Activated CD4-positive, alpha-beta memory T cell treated with anti-CD3 and anti-CD28 coated beads for 36 hours (primary cell): ENCODE results near the gene VPS8. TPM values are rescaled to one million over a fixed set of nuclear protein-coding genes. Genes with fewer than 3 reads are reported as not detected.

Experiments used
- CTCF ChIA-PET: fragments of 350-600 bp; sonication (Branson Sonifier 250); formaldehyde crosslinking; loops from one replicate; lab custom pipeline; 2021; ENCODE audit warnings: antibody characterized with exemption, inconsistent platforms; lab: Charles Lee
- POLR2A ChIA-PET: fragments of 350-600 bp; sonication (Branson Sonifier 250); formaldehyde crosslinking; loops from one replicate; lab custom pipeline; 2021; ENCODE audit warnings: antibody characterized with exemption; lab: Charles Lee
- DNase-seq: peaks from one replicate; pipeline ENCODE4 v3.0.0-alpha.2; 2020
- H3K27ac Mint-ChIP-seq: one replicate; pipeline ENCODE4 v1.8.0; 2021; ENCODE audit warnings: mixed read lengths
- H3K27me3 Mint-ChIP-seq: one replicate; pipeline ENCODE4 v1.8.0; 2021; ENCODE audit warnings: mixed read lengths
- H3K36me3 Mint-ChIP-seq: one replicate; pipeline ENCODE4 v1.8.0; 2021; ENCODE audit warnings: mixed read lengths
- H3K4me1 Mint-ChIP-seq: one replicate; pipeline ENCODE4 v1.8.0; 2021; ENCODE audit warnings: low read depth, mixed read lengths
- H3K4me3 Mint-ChIP-seq: one replicate; pipeline ENCODE4 v1.8.0; 2021; ENCODE audit warnings: mild to moderate bottlenecking, mixed read lengths
- H3K9me3 Mint-ChIP-seq: one replicate; pipeline ENCODE4 v1.8.0; 2021; ENCODE audit warnings: mixed read lengths
- intact Hi-C: fragments of 100-400 bp; cut with micrococcal nuclease; formaldehyde crosslinking; loops from one replicate; pipeline ENCODE4 v1.15.1; 2023
- total RNA-seq, 2 experiments: library from RNA; stranded (reverse); gene quantifications; one replicate each; pipeline ENCODE4 v1.2.3, GENCODE V29; 2021

The VPS8 gene
- total RNA-seq, 2 experiments from 2014 or later: 28.7 to 32.3 TPM

DNA sequence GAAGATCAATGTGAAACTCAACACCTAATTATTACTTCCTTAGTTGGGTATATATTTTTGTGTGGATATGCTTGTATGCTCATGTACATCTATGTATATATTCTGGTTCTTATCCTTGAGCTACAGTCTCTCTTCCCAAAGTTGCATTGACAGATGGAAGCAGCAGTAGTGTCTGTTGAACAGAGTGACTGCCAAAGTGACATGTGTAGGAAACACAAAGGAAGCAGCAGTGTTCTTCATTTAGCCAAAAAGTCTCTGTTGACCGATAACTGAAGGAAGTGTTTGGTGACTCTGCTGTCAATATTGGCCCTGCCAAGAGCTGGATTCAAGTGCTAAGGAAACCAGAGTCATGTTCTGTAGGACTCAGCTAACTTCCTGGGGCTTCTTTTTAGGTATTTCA, 217.1 kb downstream of the VPS8 start:
- H3K36me3 Mint-ChIP-seq: peaks cover 62% of the 10 kb centered on the region
- CTCF ChIA-PET: no interaction called here
- intact Hi-C loops: no loop called here

DNA sequence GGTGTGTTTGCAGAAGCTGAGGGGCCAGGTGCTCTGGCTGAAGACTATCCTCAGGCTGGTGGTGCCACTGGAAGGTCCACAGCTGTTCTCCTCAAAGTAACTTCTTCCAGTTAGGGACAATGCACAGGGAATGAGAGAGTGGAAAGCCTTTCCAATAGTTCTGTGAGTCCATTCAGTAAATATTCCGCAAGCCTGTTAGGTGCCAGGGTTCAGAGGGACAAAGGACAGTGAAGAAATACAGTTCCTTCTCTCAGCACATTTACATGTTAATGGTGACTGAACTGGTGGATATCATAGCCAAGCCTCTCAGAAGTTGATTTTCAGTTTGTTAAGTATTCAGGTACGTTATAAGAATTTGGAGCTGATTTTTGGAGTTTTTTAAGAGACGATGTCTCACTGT, 218.4 kb downstream of the VPS8 start:
- POLR2A ChIA-PET: no interaction called here
- peaks cover 16% of the 10 kb centered on the region for H3K9me3 Mint-ChIP-seq
- H3K27me3 Mint-ChIP-seq: no peaks in the 10 kb centered on the region
- no peak for DNase-seq
- peaks cover 66% of the 10 kb centered on the region for H3K36me3 Mint-ChIP-seq
- H3K27ac Mint-ChIP-seq: no peak overlapping the region
- intact Hi-C loops: no loop called here
- no peak overlapping the region for H3K4me3 Mint-ChIP-seq
- CTCF ChIA-PET: interaction anchor here (0.6 to 1.1 kb wide), 2 partner anchors 128 to 148 kb away, joined by 4 read pairs; no protein-coding TSS in a partner anchor
- H3K4me1 Mint-ChIP-seq: no peaks in the 10 kb centered on the region

More for the DNA sequence above, 217.1 kb downstream of the VPS8 start:
- POLR2A ChIA-PET: no interaction called here
- no peak for DNase-seq
- no peak overlapping the region for H3K27ac Mint-ChIP-seq
- H3K27me3 Mint-ChIP-seq: no peaks in the 10 kb centered on the region
- no peak overlapping the region for H3K4me3 Mint-ChIP-seq
- peaks cover 6% of the 10 kb centered on the region for H3K9me3 Mint-ChIP-seq
- no peaks in the 10 kb centered on the region for H3K4me1 Mint-ChIP-seq

DNA sequence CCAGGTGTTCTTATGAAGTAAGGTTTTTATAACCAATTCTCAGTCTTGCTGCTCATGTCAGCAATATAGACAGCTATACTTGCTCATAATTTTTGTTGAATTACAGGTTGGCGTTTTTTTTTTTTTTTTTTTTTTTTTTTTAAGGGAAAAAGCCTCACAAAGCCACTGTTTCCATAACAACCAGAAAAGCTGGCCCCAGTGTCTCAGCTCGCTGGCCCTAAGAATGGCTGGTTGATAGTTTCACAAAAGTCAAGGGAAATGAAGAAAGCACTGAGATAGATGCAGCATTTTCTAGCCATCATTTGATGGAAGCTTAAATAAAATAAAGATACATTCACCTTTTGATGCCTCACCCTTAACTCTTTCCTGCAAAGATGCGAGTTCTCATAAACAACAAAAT, 219.0 kb downstream of the VPS8 start:
- CTCF ChIA-PET: interaction anchor here (0.6 to 1.1 kb wide), 3 partner anchors 19 to 148 kb away, joined by 3 to 4 read pairs (median 4); no protein-coding TSS in a partner anchor
- POLR2A ChIA-PET: no interaction called here
- no peak overlapping the region for H3K27ac Mint-ChIP-seq
- peaks cover 68% of the 10 kb centered on the region for H3K36me3 Mint-ChIP-seq
- H3K27me3 Mint-ChIP-seq: no peaks in the 10 kb centered on the region
- no peak overlapping the region for H3K4me3 Mint-ChIP-seq
- peaks cover 21% of the 10 kb centered on the region for H3K9me3 Mint-ChIP-seq
- intact Hi-C loops: no loop called here
- H3K4me1 Mint-ChIP-seq: no peaks in the 10 kb centered on the region
- no peak for DNase-seq

DNA sequence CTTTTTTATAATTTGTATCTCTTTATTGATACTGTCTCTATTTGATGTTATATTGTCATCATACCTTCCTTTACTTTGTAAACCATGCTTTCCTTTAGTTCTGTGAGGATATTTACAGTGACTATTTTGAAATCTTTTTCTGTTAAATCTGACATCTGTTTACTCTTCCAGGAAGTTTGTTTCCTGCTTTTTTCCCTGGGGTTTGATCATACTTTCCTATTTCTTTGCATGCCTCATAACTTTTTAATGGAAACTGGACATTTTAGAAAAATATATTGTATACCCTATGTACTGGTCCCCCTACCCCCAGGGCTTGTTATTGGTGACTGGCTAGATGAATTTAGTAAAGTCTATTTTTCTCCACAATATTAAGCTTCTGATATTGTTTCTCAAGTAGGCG, 225.8 kb downstream of the VPS8 start:
- Mint-ChIP-seq H3K4me3 (no peak overlapping the region), H3K9me3 (peaks cover 29% of the 10 kb centered on the region), H3K27ac (no peak overlapping the region), H3K36me3 (peaks cover 51% of the 10 kb centered on the region), H3K27me3 (no peaks in the 10 kb centered on the region), H3K4me1 (no peaks in the 10 kb centered on the region)
- intact Hi-C loops: no loop called here
- POLR2A ChIA-PET: no interaction called here
- no peak for DNase-seq
- CTCF ChIA-PET: no interaction called here

DNA sequence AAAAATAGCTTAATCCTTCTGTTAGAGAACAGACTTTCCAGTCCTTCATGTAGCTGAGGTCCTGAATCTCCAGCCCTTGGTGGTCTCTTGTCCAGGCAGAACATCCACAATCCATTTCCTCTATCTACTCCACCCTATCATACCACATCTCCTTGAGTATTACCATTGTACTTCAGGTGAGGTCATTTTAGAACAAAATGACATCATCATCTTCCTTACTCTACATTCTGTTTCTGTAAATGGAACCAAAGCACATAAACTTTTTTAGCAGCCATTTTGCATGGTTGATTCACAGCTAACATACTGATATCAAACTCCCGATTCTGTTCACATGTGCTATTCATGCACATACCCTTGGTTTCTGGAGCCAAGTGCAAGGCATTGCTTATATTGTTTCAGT, 228.5 kb downstream of the VPS8 start:
- Mint-ChIP-seq H3K9me3 (peaks cover 15% of the 10 kb centered on the region), H3K4me1 (no peaks in the 10 kb centered on the region), H3K27ac (no peak overlapping the region), H3K36me3 (peaks cover 42% of the 10 kb centered on the region), H3K27me3 (no peaks in the 10 kb centered on the region), H3K4me3 (no peak overlapping the region)
- no peak for DNase-seq
- ChIA-PET POLR2A (no interaction called here), CTCF (no interaction called here)
- intact Hi-C loops: no loop called here

DNA sequence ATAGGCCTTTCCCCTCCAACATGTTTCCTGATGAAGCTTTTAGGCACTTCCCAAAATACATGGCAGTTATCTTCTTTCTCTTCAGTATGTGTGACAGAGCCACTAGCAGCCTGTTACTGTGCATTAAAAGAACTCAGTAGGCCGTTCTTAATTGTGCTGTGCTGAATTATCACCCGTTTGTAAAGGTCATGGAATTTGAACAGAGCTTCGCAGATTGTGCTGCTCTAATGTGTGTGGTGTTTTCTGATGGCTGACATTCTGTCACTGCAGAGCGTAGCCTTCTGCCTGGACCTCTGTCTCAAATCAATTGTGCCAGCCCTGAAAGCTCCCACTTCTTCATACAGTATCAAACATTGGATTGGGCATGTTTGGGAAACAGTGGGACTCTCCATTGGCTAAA, 229.6 kb downstream of the VPS8 start:
- no peak overlapping the region for H3K4me3 Mint-ChIP-seq
- no peaks in the 10 kb centered on the region for H3K4me1 Mint-ChIP-seq
- CTCF ChIA-PET: no interaction called here
- H3K9me3 Mint-ChIP-seq: peaks cover 7% of the 10 kb centered on the region
- DNase-seq: no peak
- peaks cover 43% of the 10 kb centered on the region for H3K36me3 Mint-ChIP-seq
- POLR2A ChIA-PET: no interaction called here
- H3K27ac Mint-ChIP-seq: no peak overlapping the region
- intact Hi-C loops: no loop called here
- H3K27me3 Mint-ChIP-seq: no peaks in the 10 kb centered on the region

DNA sequence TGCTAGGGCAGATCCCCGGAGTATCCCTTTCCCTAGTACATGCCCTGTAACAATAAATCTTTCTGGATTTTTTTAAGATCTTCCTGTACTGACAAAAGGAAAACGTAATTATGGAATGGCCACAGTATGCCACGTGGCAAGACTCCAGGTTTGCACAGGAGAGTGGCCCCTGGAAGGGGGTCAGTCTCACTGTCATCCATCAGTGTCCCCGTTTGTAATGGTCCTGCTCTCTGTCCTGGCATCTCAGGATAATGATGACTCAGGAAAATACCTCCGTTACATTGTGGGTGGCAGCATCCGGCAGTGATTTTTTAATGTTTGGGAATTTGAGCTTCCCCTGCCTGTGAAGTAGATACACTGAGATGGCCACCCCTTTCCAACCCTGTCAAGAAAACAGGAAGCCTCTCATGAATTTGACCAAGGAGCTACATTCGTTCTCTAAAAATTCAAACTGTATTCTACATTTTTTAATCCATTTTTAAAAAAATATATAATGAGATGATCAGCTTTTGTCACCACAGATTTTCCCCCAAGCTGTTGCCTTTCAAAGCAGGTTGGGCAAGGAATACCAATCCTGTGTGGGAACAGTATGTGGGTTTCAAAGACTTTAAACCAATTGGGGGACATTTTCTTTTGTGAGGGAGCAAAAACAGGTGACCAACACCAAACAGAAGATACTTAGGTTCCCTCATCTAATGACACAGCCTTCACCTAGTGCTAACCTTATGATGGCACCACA, 230.5 kb downstream of the VPS8 start:
- CTCF ChIA-PET: no interaction called here
- POLR2A ChIA-PET: no interaction called here
- peaks cover 44% of the 10 kb centered on the region for H3K36me3 Mint-ChIP-seq
- H3K27me3 Mint-ChIP-seq: no peaks in the 10 kb centered on the region
- no peaks in the 10 kb centered on the region for H3K4me1 Mint-ChIP-seq
- H3K4me3 Mint-ChIP-seq: no peak overlapping the region
- no peak for DNase-seq
- H3K9me3 Mint-ChIP-seq: peaks cover 1% of the 10 kb centered on the region
- intact Hi-C loops: no loop called here
- no peak overlapping the region for H3K27ac Mint-ChIP-seq

DNA sequence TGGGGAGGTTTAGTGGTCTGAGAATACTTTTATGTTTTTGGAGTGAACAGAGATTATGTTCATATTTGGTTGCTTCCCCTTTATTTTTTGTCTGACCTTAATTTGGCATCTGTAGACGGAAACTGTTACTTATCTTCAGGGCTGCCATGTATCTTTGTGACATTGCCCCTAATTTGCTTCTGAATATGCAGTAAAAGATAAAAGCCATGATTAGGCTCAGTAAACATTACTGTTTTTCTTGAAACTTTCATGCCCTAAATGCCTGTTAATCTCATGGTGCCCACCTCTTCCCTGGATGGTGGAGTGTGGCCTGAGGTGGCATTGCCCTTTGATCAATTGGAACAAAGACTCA, 234.2 kb downstream of the VPS8 start:
- Mint-ChIP-seq H3K4me1 (no peaks in the 10 kb centered on the region), H3K27me3 (no peaks in the 10 kb centered on the region), H3K36me3 (peaks cover 68% of the 10 kb centered on the region), H3K27ac (no peak overlapping the region), H3K9me3 (peaks cover 2% of the 10 kb centered on the region), H3K4me3 (no peak overlapping the region)
- DNase-seq: no peak
- intact Hi-C loops: no loop called here
- POLR2A ChIA-PET: no interaction called here
- CTCF ChIA-PET: no interaction called here

DNA sequence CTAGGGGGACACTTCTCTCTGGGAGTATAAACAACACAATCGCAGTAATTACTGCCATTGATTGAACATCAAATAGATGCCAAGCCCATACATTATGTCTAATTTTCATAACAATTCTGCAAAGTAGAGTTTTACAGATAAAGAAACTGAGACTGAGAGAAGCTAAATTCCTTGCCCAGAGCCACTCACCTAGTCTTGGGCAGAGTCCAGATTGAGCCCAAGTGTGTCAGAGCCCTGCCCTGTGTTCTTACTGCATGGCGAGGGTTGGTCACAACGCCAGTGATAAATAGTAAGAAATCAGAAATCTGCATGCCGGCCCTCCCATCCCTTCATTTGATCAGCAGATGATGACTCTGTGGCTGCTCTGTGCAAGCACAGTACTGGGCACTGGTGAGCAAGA, 234.6 kb downstream of the VPS8 start:
- no peak for DNase-seq

DNA sequence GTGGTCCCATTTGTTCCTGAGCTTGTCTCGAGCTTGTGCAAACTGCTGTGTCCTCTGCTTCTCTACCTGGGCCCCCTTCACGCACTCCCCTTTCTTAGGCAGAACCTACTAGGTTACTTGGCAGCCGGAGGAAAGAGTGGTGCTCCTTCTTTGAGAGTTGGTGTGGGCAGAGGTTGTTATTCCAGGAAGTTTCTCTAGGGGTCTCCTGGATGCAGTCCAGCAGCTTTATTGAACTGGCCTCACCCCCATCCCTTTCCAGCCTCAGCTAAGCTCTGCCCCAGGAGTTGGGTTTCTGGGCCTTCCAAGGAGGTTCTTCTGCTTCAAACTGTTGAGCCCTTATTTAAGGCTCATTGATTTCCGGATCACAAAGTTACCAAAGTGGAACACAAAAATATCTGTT, 237.7 kb downstream of the VPS8 start:
- Mint-ChIP-seq H3K4me3 (no peak overlapping the region), H3K4me1 (no peaks in the 10 kb centered on the region), H3K27ac (no peak overlapping the region), H3K27me3 (no peaks in the 10 kb centered on the region), H3K9me3 (peaks cover 26% of the 10 kb centered on the region), H3K36me3 (peaks cover 91% of the 10 kb centered on the region)
- no peak for DNase-seq
- CTCF ChIA-PET: no interaction called here
- intact Hi-C loops: no loop called here
- POLR2A ChIA-PET: no interaction called here

More for the DNA sequence above, 234.6 kb downstream of the VPS8 start:
- intact Hi-C loops: no loop called here
- peaks cover 72% of the 10 kb centered on the region for H3K36me3 Mint-ChIP-seq
- H3K27me3 Mint-ChIP-seq: no peaks in the 10 kb centered on the region
- no peaks in the 10 kb centered on the region for H3K4me1 Mint-ChIP-seq
- H3K27ac Mint-ChIP-seq: no peak overlapping the region
- POLR2A ChIA-PET: no interaction called here
- H3K9me3 Mint-ChIP-seq: peaks cover 3% of the 10 kb centered on the region
- CTCF ChIA-PET: no interaction called here
- no peak overlapping the region for H3K4me3 Mint-ChIP-seq

DNA sequence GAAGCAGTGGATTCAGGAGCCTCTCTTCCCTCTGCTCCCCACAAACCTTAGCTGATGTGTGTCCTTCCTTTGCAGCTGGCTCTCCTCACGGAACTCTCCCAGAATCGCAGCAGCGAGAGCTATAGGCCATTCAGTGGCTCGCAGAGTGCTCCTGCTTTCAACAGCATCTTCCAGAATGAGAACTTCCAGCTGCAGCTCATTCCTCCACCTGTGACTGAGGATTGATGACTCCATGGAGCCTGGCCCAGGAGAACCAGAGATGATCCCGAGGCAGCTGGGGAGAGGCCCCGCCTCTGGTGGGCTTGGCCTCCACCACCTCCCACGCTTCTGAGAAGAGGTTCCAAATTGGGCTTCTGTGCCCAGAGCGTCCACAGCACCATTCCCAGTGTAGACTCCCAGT, 239.8 kb downstream of the VPS8 start:
- intact Hi-C loops: no loop called here
- H3K27ac Mint-ChIP-seq: no peak overlapping the region
- ChIA-PET CTCF (no interaction called here), POLR2A (no interaction called here)
- H3K9me3 Mint-ChIP-seq: peaks cover 44% of the 10 kb centered on the region
- no peaks in the 10 kb centered on the region for H3K27me3 Mint-ChIP-seq
- no peak for DNase-seq
- no peaks in the 10 kb centered on the region for H3K4me1 Mint-ChIP-seq
- no peak overlapping the region for H3K4me3 Mint-ChIP-seq
- peaks cover 81% of the 10 kb centered on the region for H3K36me3 Mint-ChIP-seq

DNA sequence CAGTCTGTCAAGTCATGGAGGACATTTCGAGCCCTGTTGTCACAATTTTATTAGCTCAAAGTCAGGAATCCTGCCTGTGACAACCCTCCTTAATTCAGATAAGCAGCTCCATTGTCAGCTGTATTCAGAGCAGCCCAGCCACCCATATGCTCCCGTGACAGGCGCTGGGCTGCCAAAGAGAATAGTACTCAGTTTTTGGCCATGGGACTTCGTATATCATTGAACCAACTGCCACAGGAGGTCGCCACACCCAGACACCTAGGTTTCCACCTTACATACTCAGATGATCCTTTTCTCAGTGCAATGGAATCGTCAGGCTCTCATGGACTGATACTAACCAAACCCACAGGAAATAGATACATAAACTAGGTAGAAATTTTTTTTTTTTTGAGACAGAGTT, 240.7 kb downstream of the VPS8 start:
- Mint-ChIP-seq H3K4me1 (no peaks in the 10 kb centered on the region), H3K27ac (no peak overlapping the region), H3K4me3 (no peak overlapping the region), H3K9me3 (peaks cover 52% of the 10 kb centered on the region), H3K36me3 (peaks cover 75% of the 10 kb centered on the region), H3K27me3 (no peaks in the 10 kb centered on the region)
- ChIA-PET POLR2A (no interaction called here), CTCF (no interaction called here)
- intact Hi-C loops: no loop called here
- DNase-seq: no peak

DNA sequence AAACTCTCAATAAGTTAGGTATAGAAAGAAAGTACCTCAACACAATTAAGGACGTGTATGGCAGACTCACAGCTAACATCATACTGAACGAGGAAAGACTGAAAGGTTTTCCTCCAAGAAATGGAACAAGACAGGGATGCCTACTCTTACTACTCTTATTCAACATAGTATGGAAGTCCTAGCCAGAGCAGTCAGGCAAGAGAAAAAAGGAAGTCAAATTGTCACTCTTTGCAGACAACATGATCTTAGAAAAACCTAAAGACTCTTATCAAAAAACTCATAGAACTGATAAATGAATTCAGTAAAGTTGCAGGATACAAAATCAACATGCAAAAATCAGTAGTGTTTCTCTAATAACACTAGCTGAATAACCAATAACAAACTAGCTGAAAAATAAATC, 244.9 kb downstream of the VPS8 start:
- POLR2A ChIA-PET: no interaction called here
- no peak overlapping the region for H3K4me3 Mint-ChIP-seq
- intact Hi-C loops: no loop called here
- CTCF ChIA-PET: no interaction called here
- DNase-seq: no peak
- peaks cover 35% of the 10 kb centered on the region for H3K36me3 Mint-ChIP-seq
- H3K27me3 Mint-ChIP-seq: no peaks in the 10 kb centered on the region
- H3K4me1 Mint-ChIP-seq: no peaks in the 10 kb centered on the region
- H3K9me3 Mint-ChIP-seq: peaks cover 82% of the 10 kb centered on the region
- H3K27ac Mint-ChIP-seq: no peak overlapping the region
